IMR-90 (cell line): ENCODE measurements around the gene FMN2. TPM values are rescaled to one million over a fixed set of nuclear protein-coding genes. Genes with fewer than 3 reads are reported as not detected.

Source experiments
- ATAC-seq: fragments of 200-7000 bp; cut with Tn5 transposase; 2 replicates; pipeline ENCODE4 v1.9.1; 2020; ENCODE audit warnings: low read depth, mild to moderate bottlenecking, moderate library complexity
- BruUV-seq: library from RNA; stranded (reverse); fragments of 400-500 nt; replicated peaks from 2 replicates; lab custom pipeline; 2021; lab: Mats Ljungman, UMichigan
- CTCF ChIA-PET: fragments of 300-600 bp; formaldehyde crosslinking; extraction: SDS; loops from one replicate; lab custom pipeline; 2021; ENCODE audit warnings: antibody characterized with exemption; lab: Yijun Ruan, JAX
- POLR2A ChIA-PET: fragments of 300-600 bp; sonication (Branson Sonifier 250); formaldehyde crosslinking; loops from one replicate; lab custom pipeline; 2022; ENCODE audit warnings: antibody characterized with exemption; ENCODE audit not compliant: unreplicated experiment; lab: Charles Lee
- DNase-seq: peaks from one replicate; pipeline ENCODE4 v3.0.0; 2013
- H2AFZ ChIP-seq: replicated peaks from 2 replicates; pipeline ENCODE3; 2013; ENCODE audit warnings: low read length, mild to moderate bottlenecking; ENCODE audit not compliant: poor library complexity
- H2AK5ac ChIP-seq: 2 replicates; pipeline ENCODE4 v1.6.1; 2013; ENCODE audit warnings: low read depth, low read length, inconsistent platforms
- H2AK9ac ChIP-seq: replicated peaks from 2 replicates; pipeline ENCODE3; 2013; ENCODE audit warnings: mild to moderate bottlenecking, low read depth, low read length, moderate library complexity; ENCODE audit not compliant: poor library complexity
- H2BK120ac ChIP-seq: 2 replicates; pipeline ENCODE4 v1.6.1; 2013; ENCODE audit warnings: low read depth, low read length, inconsistent platforms
- H2BK15ac ChIP-seq: 3 replicates; pipeline ENCODE4 v1.6.1; 2013; ENCODE audit warnings: low read depth, low read length, inconsistent platforms
- H2BK20ac ChIP-seq: 2 replicates; pipeline ENCODE4 v1.6.1; 2013; ENCODE audit warnings: low read depth, mild to moderate bottlenecking, inconsistent platforms, low read length, moderate library complexity
- H2BK5ac ChIP-seq: 2 replicates; pipeline ENCODE4 v1.6.1; 2013; ENCODE audit warnings: mild to moderate bottlenecking, low read depth, low read length, inconsistent platforms; ENCODE audit not compliant: poor library complexity, severe bottlenecking
- H3K14ac ChIP-seq: replicated peaks from 2 replicates; pipeline ENCODE4 v1.6.1; 2013; ENCODE audit warnings: low read depth, low read length, inconsistent platforms
- H3K18ac ChIP-seq: 2 replicates; pipeline ENCODE4 v1.6.1; 2013; ENCODE audit warnings: low read depth, low read length, control low read depth
- H3K23ac ChIP-seq: 2 replicates; pipeline ENCODE4 v1.6.1; 2013; ENCODE audit warnings: low read depth, low read length, inconsistent platforms
- H3K27ac ChIP-seq: 2 replicates; pipeline ENCODE4 v1.5.1; 2013; ENCODE audit warnings: mild to moderate bottlenecking, control low read depth, low read length; ENCODE audit not compliant: insufficient read depth
- H3K27me3 ChIP-seq: 2 replicates; pipeline ENCODE4 v1.6.1; 2013; ENCODE audit warnings: low read length; ENCODE audit not compliant: control insufficient read depth, insufficient read depth
- H3K36me3 ChIP-seq: 2 replicates; pipeline ENCODE4 v1.6.1; 2013; ENCODE audit warnings: low read length, mixed read lengths; ENCODE audit not compliant: control insufficient read depth, insufficient read depth
- H3K4ac ChIP-seq: 2 replicates; pipeline ENCODE4 v1.6.1; 2013; ENCODE audit warnings: low read depth, low read length, inconsistent platforms
- H3K4me1 ChIP-seq: 2 replicates; pipeline ENCODE4 v1.6.1; 2013; ENCODE audit warnings: low read length, mixed read lengths; ENCODE audit not compliant: control insufficient read depth, insufficient read depth
- H3K4me2 ChIP-seq: 2 replicates; pipeline ENCODE4 v1.6.1; 2013; ENCODE audit warnings: low read depth, mild to moderate bottlenecking, control low read depth, low read length, moderate library complexity
- H3K4me3 ChIP-seq: 2 replicates; pipeline ENCODE4 v1.5.1; 2013; ENCODE audit warnings: low read depth, mild to moderate bottlenecking, control low read depth, low read length, moderate library complexity; ENCODE audit not compliant: insufficient read depth
- H3K56ac ChIP-seq: 2 replicates; pipeline ENCODE4 v1.6.1; 2013; ENCODE audit warnings: low read length, inconsistent platforms; ENCODE audit not compliant: insufficient read depth; ENCODE audit errors: extremely low read depth
- H3K79me1 ChIP-seq, 2 experiments: 2 replicates each; pipeline ENCODE4 v1.6.1; 2013; ENCODE audit warnings: low read length in 2 of 2, inconsistent platforms in 1 of 2, low read depth in 1 of 2
- H3K9ac ChIP-seq: 2 replicates; pipeline ENCODE4 v1.6.1; 2013; ENCODE audit warnings: low read depth, low read length, control low read depth
- H3K9me1 ChIP-seq: 2 replicates; pipeline ENCODE4 v1.6.1; 2013; ENCODE audit warnings: low read length, inconsistent platforms; ENCODE audit not compliant: insufficient read depth
- H3K9me3 ChIP-seq: 2 replicates; pipeline ENCODE4 v1.6.1; 2013; ENCODE audit warnings: low read length; ENCODE audit not compliant: control insufficient read depth, insufficient read depth
- H4K20me1 ChIP-seq: 2 replicates; pipeline ENCODE4 v1.6.1; 2013; ENCODE audit warnings: low read length, inconsistent platforms; ENCODE audit not compliant: insufficient read depth
- H4K5ac ChIP-seq: 2 replicates; pipeline ENCODE4 v1.6.1; 2013; ENCODE audit warnings: mild to moderate bottlenecking, low read depth, low read length, control low read depth
- H4K8ac ChIP-seq, 2 experiments: 2 replicates each; pipeline ENCODE4 v1.6.1; 2013; ENCODE audit warnings: low read depth in 2 of 2, low read length in 2 of 2, control low read depth in 1 of 2, inconsistent platforms in 1 of 2
- H4K91ac ChIP-seq: 2 replicates; pipeline ENCODE4 v1.6.1; 2013; ENCODE audit warnings: low read depth, low read length, inconsistent platforms; ENCODE audit not compliant: insufficient read depth
- CEBPB ChIP-seq: IDR thresholded peaks from 2 replicates; pipeline ENCODE4 v1.6.1; 2012; ENCODE audit warnings: low read depth, low read length, improper control_type of control experiment
- CHD1 ChIP-seq: IDR thresholded peaks from 2 replicates; pipeline ENCODE4 v1.6.1; 2012; ENCODE audit warnings: low read depth, low read length, improper control_type of control experiment
- MAFK ChIP-seq: IDR thresholded peaks from 2 replicates; pipeline ENCODE4 v1.6.1; 2012; ENCODE audit warnings: low read depth, low read length, improper control_type of control experiment
- MAZ ChIP-seq: IDR thresholded peaks from 2 replicates; pipeline ENCODE4 v1.6.1; 2012; ENCODE audit warnings: low read depth, mild to moderate bottlenecking, low read length, improper control_type of control experiment, moderate library complexity, borderline replicate concordance
- NFE2L2 ChIP-seq: fragments of 150-350 bp; IDR thresholded peaks from 2 replicates; pipeline ENCODE4 v1.6.1; 2016; ENCODE audit warnings: low read depth, mild to moderate bottlenecking, low read length
- POLR2A ChIP-seq: IDR thresholded peaks from 2 replicates; pipeline ENCODE4 v1.6.1; 2012; ENCODE audit warnings: mild to moderate bottlenecking, low read depth, low read length
- RAD21 ChIP-seq: IDR thresholded peaks from 2 replicates; pipeline ENCODE4 v1.6.1; 2012; ENCODE audit warnings: low read length, improper control_type of control experiment
- SMC3 ChIP-seq: fragments of 150-350 bp; IDR thresholded peaks from 2 replicates; pipeline ENCODE4 v1.6.1; 2016; ENCODE audit warnings: low read depth, mild to moderate bottlenecking, antibody characterized with exemption, low read length, moderate library complexity
- WGBS, 2 experiments: methylation state at CpG; one replicate each; pipeline versions ENCODE4 v1.1.5 to v1.1.7; 2013; ENCODE audit warnings: missing lambda C conversion rate in 2 of 2; ENCODE audit not compliant: insufficient read length in 1 of 2; ENCODE audit errors: extremely low coverage in 2 of 2; 5-methylcytosine and 5-hydroxymethylcytosine counted together
- dilution Hi-C: fragments of 300-500 bp; cut with HindIII; formaldehyde crosslinking; loops from one replicate; pipeline ENCODE4 v1.14.3; 2018; ENCODE audit warnings: low sequenced_read_pairs; ENCODE audit not compliant: unreplicated experiment
- in situ Hi-C: fragments of 300-500 bp; cut with MboI; formaldehyde crosslinking; loops from 3 replicates; pipeline ENCODE4 v1.14.3; 2019; ENCODE audit warnings: low sequenced_read_pairs, inconsistent platforms, mixed read lengths
- intact Hi-C: fragments of 100-400 bp; cut with micrococcal nuclease; formaldehyde crosslinking; loops from 2 replicates; pipeline ENCODE4 v1.10.0; 2022
- polyA plus RNA-seq, 3 experiments: library from polyadenylated mRNA; depleted of rRNA; stranded (reverse); fragments of >200 nt; gene quantifications; 2 replicates each; pipeline ENCODE4 v1.2.3, GENCODE V29; 2012; ENCODE audit warnings: low replicate concordance in 1 of 3
- total RNA-seq: library from RNA; depleted of rRNA; stranded (reverse); fragments of >200 nt; gene quantifications from 2 replicates; pipeline ENCODE4 v1.2.3, GENCODE V29; 2012
- TF ChIP-seq, protein P1 (sequence below): fragments of 150-350 bp; IDR thresholded peaks from 2 replicates; pipeline ENCODE4 v1.6.1; 2017; ENCODE audit warnings: mild to moderate bottlenecking, antibody characterized with exemption, low read length, low read depth
- TF ChIP-seq, protein P2 (sequence below): conservative IDR thresholded peaks from 2 replicates; pipeline ENCODE4 v1.5.1; 2012; ENCODE audit warnings: mild to moderate bottlenecking, low read depth, low read length, improper control_type of control experiment

The FMN2 gene
- total and polyA plus RNA-seq, 2 of the 4 experiments (the other 2 are of a cell fraction): 29.0 to 35.8 TPM

- no peak overlapping the region for H2BK20ac ChIP-seq
- H3K56ac ChIP-seq: no peak overlapping the region
- H3K4me2 ChIP-seq: no peak overlapping the region
- no peak overlapping the region for H4K91ac ChIP-seq
- no peak overlapping the region for H2AFZ ChIP-seq
- BruUV-seq: no TSS peak
- no peak overlapping the region for H3K4me3 ChIP-seq
- H3K23ac ChIP-seq: no peak overlapping the region
- in situ Hi-C loops: loop anchor here (25.0 kb wide), 1 partner anchor 232 kb away; no protein-coding TSS in a partner anchor
- no peaks in the 10 kb centered on the region for H3K9me3 ChIP-seq
- ATAC-seq (peak; percentile 54; the same call in 1 of the 2 replicates), DNase-seq (peak; percentile 22)
- no peak overlapping the region for H4K5ac ChIP-seq
- no peak overlapping the region for H3K14ac ChIP-seq
- H3K79me1 ChIP-seq: peaks cover 4 to 19% of the 10 kb centered on the region in 2 experiments; a peak in 3 of 4 replicates
- CTCF ChIA-PET: interaction anchor here (1.0 to 1.8 kb wide), 2 partner anchors 152 to 236 kb away, joined by 4 to 6 read pairs; no protein-coding TSS in a partner anchor
- H2BK15ac ChIP-seq: no peak overlapping the region
- H2BK120ac ChIP-seq: no peak overlapping the region
- no peaks in the 10 kb centered on the region for H3K27me3 ChIP-seq
- H3K4me1 ChIP-seq: peaks cover 4% of the 10 kb centered on the region; the same call in 1 of the 2 replicates
- H3K4ac ChIP-seq: no peak overlapping the region
- H2BK5ac ChIP-seq: no peak overlapping the region
- no peak overlapping the region for H3K9ac ChIP-seq
- POLR2A ChIA-PET: no interaction called here
- no peak overlapping the region for H2AK9ac ChIP-seq
- peaks cover 11% of the 10 kb centered on the region for H3K9me1 ChIP-seq
- intact Hi-C loops: loop anchor here (1.0 to 2.0 kb wide), 3 partner anchors 147 to 237 kb away; partner anchors contain the start of gene GREM2
- dilution Hi-C loops: no loop called here
- H3K36me3 ChIP-seq: no peaks in the 10 kb centered on the region
- TF ChIP-seq, protein P1, sequence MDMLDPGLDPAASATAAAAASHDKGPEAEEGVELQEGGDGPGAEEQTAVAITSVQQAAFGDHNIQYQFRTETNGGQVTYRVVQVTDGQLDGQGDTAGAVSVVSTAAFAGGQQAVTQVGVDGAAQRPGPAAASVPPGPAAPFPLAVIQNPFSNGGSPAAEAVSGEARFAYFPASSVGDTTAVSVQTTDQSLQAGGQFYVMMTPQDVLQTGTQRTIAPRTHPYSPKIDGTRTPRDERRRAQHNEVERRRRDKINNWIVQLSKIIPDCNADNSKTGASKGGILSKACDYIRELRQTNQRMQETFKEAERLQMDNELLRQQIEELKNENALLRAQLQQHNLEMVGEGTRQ: no peak
- TF ChIP-seq POLR2A (no peak), MAFK (no peak), RAD21 (peak; percentile 58), SMC3 (peak; percentile 64), CHD1 (no peak), MAZ (no peak), CEBPB (no peak), NFE2L2 (no peak)
- TF ChIP-seq, protein P2, sequence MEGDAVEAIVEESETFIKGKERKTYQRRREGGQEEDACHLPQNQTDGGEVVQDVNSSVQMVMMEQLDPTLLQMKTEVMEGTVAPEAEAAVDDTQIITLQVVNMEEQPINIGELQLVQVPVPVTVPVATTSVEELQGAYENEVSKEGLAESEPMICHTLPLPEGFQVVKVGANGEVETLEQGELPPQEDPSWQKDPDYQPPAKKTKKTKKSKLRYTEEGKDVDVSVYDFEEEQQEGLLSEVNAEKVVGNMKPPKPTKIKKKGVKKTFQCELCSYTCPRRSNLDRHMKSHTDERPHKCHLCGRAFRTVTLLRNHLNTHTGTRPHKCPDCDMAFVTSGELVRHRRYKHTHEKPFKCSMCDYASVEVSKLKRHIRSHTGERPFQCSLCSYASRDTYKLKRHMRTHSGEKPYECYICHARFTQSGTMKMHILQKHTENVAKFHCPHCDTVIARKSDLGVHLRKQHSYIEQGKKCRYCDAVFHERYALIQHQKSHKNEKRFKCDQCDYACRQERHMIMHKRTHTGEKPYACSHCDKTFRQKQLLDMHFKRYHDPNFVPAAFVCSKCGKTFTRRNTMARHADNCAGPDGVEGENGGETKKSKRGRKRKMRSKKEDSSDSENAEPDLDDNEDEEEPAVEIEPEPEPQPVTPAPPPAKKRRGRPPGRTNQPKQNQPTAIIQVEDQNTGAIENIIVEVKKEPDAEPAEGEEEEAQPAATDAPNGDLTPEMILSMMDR: peak; percentile 62
- H4K20me1 ChIP-seq: no peaks in the 10 kb centered on the region
- H3K18ac ChIP-seq: no peak overlapping the region
- no peak overlapping the region for H4K8ac ChIP-seq
- no CpG with 5 or more reads among the region's 7 CpGs for WGBS, 2 experiments
- H3K27ac ChIP-seq: no peak overlapping the region
- H2AK5ac ChIP-seq: no peak overlapping the region
Observed at GRCh38 chr1:240455228-240455821, 363.6 kb downstream of the FMN2 start.
